Measurements from ENCODE around the gene PTGES2.
A peak's percentile ranks its signal among the peaks of the same experiment; 100 is the strongest.

Gene PTGES2

GRCh38 chr9:128162215-128163026 is 34.9 kb upstream of the PTGES2 start:
- in situ Hi-C loops (cut with HindIII; ENCODE audit: low sequenced_read_pairs) = no loop called here
- peak; percentile 25 for DNase-seq (ENCODE audit: low read depth, low spot score)
- no peak overlapping the region for H3K4me3 ChIP-seq (ENCODE audit: low read depth, low read length)
- no peak for TF ChIP-seq CTCF (IDR thresholded peaks at IDR 0.05; ENCODE audit: low read depth, low read length)

GRCh38 chr9:128161215-128161902 is 33.8 kb upstream of the PTGES2 start:
- H3K4me3 ChIP-seq (ENCODE audit: low read depth, low read length) = no peak overlapping the region
- DNase-seq (ENCODE audit: low read depth, low spot score) = no peak
- no peak for TF ChIP-seq CTCF (IDR thresholded peaks at IDR 0.05; ENCODE audit: low read depth, low read length)
- in situ Hi-C loops (cut with HindIII; ENCODE audit: low sequenced_read_pairs) = no loop called here

GRCh38 chr9:128160603-128160987 is 33.1 kb upstream of the PTGES2 start:
- H3K4me3 ChIP-seq (ENCODE audit: low read depth, low read length) = peak overlapping the region; percentile 73
- TF ChIP-seq CTCF (IDR thresholded peaks at IDR 0.05; ENCODE audit: low read depth, low read length) = no peak
- no peak for DNase-seq (ENCODE audit: low read depth, low spot score)
- in situ Hi-C loops (cut with HindIII; ENCODE audit: low sequenced_read_pairs) = no loop called here

GRCh38 chr9:128159784-128160602 is 32.5 kb upstream of the PTGES2 start, which contains the start of gene BBLN:
BBLN (plus strand) TSS chr9:128160265; CDS start chr9:128160408, 143 bp downstream.
- in situ Hi-C loops (cut with HindIII; ENCODE audit: low sequenced_read_pairs) = no loop called here
- no peak for TF ChIP-seq CTCF (IDR thresholded peaks at IDR 0.05; ENCODE audit: low read depth, low read length)
- DNase-seq (ENCODE audit: low read depth, low spot score) = peak; percentile 92

GRCh38 chr9:128159522-128159783 is 31.9 kb upstream of the PTGES2 start:
- in situ Hi-C loops (cut with HindIII; ENCODE audit: low sequenced_read_pairs) = no loop called here
- H3K4me3 ChIP-seq (ENCODE audit: low read depth, low read length) = peak overlapping the region; percentile 42
- no peak for DNase-seq (ENCODE audit: low read depth, low spot score)
- TF ChIP-seq CTCF (IDR thresholded peaks at IDR 0.05; ENCODE audit: low read depth, low read length) = no peak

More at GRCh38 chr9:128159784-128160602, 32.5 kb upstream of the PTGES2 start, which contains the start of gene BBLN:
- H3K4me3 ChIP-seq (ENCODE audit: low read depth, low read length) = peak within 1 kb of the TSS; percentile 73

GRCh38 chr9:128155736-128156500 is 28.4 kb upstream of the PTGES2 start:
- no peak overlapping the region for H3K4me3 ChIP-seq (ENCODE audit: low read depth, low read length)
- in situ Hi-C loops (cut with HindIII; ENCODE audit: low sequenced_read_pairs) = no loop called here
- TF ChIP-seq CTCF (IDR thresholded peaks at IDR 0.05; ENCODE audit: low read depth, low read length) = no peak
- no peak for DNase-seq (ENCODE audit: low read depth, low spot score)

Measured in astrocyte of the spinal cord (primary cell).